HepG2 (cell line): ENCODE results near the gene ZNF687. TPM values are rescaled to one million over a fixed set of nuclear protein-coding genes. Genes with fewer than 3 reads are reported as not detected.

ENCODE experiments used
- CENPX ChIP-seq: sonication (generic); formaldehyde crosslinking; IDR thresholded peaks from 2 replicates; pipeline ENCODE4 v1.9.0; 2021; ENCODE audit warnings: mild to moderate bottlenecking, missing genetic modification reagents, moderate library complexity
- FOXM1 ChIP-seq: sonication (generic); formaldehyde crosslinking; IDR thresholded peaks from 2 replicates; pipeline ENCODE4 v1.5.0; 2020; ENCODE audit warnings: missing genetic modification reagents
- HIVEP1 ChIP-seq: sonication (generic); formaldehyde crosslinking; IDR thresholded peaks from 2 replicates; pipeline ENCODE4 v1.4.0; 2020; ENCODE audit warnings: mild to moderate bottlenecking, missing genetic modification reagents
- ISX ChIP-seq: sonication (generic); formaldehyde crosslinking; conservative IDR thresholded peaks from 2 replicates; pipeline ENCODE4 v1.5.0; 2020; ENCODE audit warnings: missing genetic modification reagents
- MATR3 ChIP-seq: sonication (generic); formaldehyde crosslinking; IDR thresholded peaks from 2 replicates; pipeline ENCODE4 v1.4.0; 2020; ENCODE audit warnings: missing genetic modification reagents
- SOX13 ChIP-seq, 3 experiments: fragments of 450-650 bp in 1 of 3; sonication (generic) in 1 of 3; formaldehyde crosslinking in 1 of 3; IDR thresholded peaks in 2 of 3; conservative IDR thresholded peaks in 1 of 3; 2 replicates each; pipeline versions ENCODE4 v1.5.0 to v1.6.1; 2016 to 2020; ENCODE audit warnings: antibody characterized with exemption in 1 of 3, mild to moderate bottlenecking in 1 of 3, missing compliant biosample characterization in 1 of 3, missing genetic modification reagents in 1 of 3, moderate library complexity in 1 of 3
- TCF7 ChIP-seq: sonication (generic); IDR thresholded peaks from 2 replicates; pipeline ENCODE4 v1.6.1; 2016; ENCODE audit warnings: antibody characterized with exemption, low read depth
- YEATS2 ChIP-seq: sonication (generic); formaldehyde crosslinking; IDR thresholded peaks from 2 replicates; pipeline ENCODE4 v1.4.0; 2020; ENCODE audit warnings: missing genetic modification reagents, borderline replicate concordance
- ZBTB42 ChIP-seq: sonication (generic); formaldehyde crosslinking; IDR thresholded peaks from 2 replicates; pipeline ENCODE4 v1.5.0; 2020; ENCODE audit warnings: mild to moderate bottlenecking, missing genetic modification reagents
- ZNF264 ChIP-seq: sonication (generic); formaldehyde crosslinking; IDR thresholded peaks from 2 replicates; pipeline ENCODE4 v1.4.0; 2020; ENCODE audit warnings: missing genetic modification reagents
- ZNF382 ChIP-seq: sonication (generic); formaldehyde crosslinking; IDR thresholded peaks from 2 replicates; pipeline ENCODE4 v1.5.0; 2020; ENCODE audit warnings: missing genetic modification reagents, mild to moderate bottlenecking, borderline replicate concordance
- ZNF558 ChIP-seq: sonication (generic); formaldehyde crosslinking; IDR thresholded peaks from 2 replicates; pipeline ENCODE4 v1.9.0; 2022; ENCODE audit warnings: mild to moderate bottlenecking, missing genetic modification reagents, borderline replicate concordance
- ZNF678 ChIP-seq: sonication (generic); formaldehyde crosslinking; IDR thresholded peaks from 2 replicates; pipeline ENCODE4 v1.4.0; 2020; ENCODE audit warnings: mild to moderate bottlenecking, missing genetic modification reagents
- ZNF703 ChIP-seq: sonication (generic); formaldehyde crosslinking; IDR thresholded peaks from 2 replicates; pipeline ENCODE4 v1.5.1; 2020; ENCODE audit warnings: missing genetic modification reagents, mild to moderate bottlenecking, moderate library complexity, borderline replicate concordance
- ZNF878 ChIP-seq: sonication (generic); formaldehyde crosslinking; IDR thresholded peaks from 2 replicates; pipeline ENCODE4 v1.8.1; 2023; ENCODE audit warnings: mild to moderate bottlenecking, missing genetic modification reagents, moderate library complexity
- polyA plus RNA-seq, 8 experiments: library from polyadenylated mRNA; depleted of rRNA in 3 of 8; stranded (reverse) in 7 of 8; unstranded in 1 of 8; fragments of >200 nt; fragmentation: Illumina TruSeq in 4 of 8; extraction: Trizol in 4 of 8; gene quantifications; 2 replicates each; pipeline versions ENCODE4 v1.2.1 to v1.2.3, GENCODE V29; 2011 to 2016; ENCODE audit warnings: low read depth in 4 of 8, missing spikeins in 1 of 8, mixed read lengths in 1 of 8; ENCODE audit not compliant: insufficient read depth in 1 of 8
- total RNA-seq, 5 experiments: library from RNA; depleted of rRNA; stranded (reverse); fragments of >200 nt; fragmentation: Illumina TruSeq; extraction: Trizol; gene quantifications; 2 replicates each; pipeline ENCODE4 v1.2.3, GENCODE V29; 2016; ENCODE audit warnings: low read depth in 1 of 5
- TF ChIP-seq, protein P1 (sequence below), 2 experiments: fragments of 450-650 bp in 1 of 2; sonication (generic) in 1 of 2; formaldehyde crosslinking; IDR thresholded peaks; 2 replicates each; pipeline versions ENCODE4 v1.5.0 to v1.8.0; 2020 to 2022; ENCODE audit warnings: mild to moderate bottlenecking in 1 of 2, missing genetic modification reagents in 1 of 2
- TF ChIP-seq, protein P2 (sequence below): sonication (generic); formaldehyde crosslinking; IDR thresholded peaks from 2 replicates; pipeline ENCODE4 v1.5.1; 2020; ENCODE audit warnings: mild to moderate bottlenecking, missing genetic modification reagents, borderline replicate concordance
- TF ChIP-seq, protein P3 (sequence below): sonication (generic); formaldehyde crosslinking; IDR thresholded peaks from 2 replicates; pipeline ENCODE4 v1.5.0; 2020; ENCODE audit warnings: mild to moderate bottlenecking, missing genetic modification reagents
- TF ChIP-seq, protein P4 (sequence below): sonication (generic); formaldehyde crosslinking; IDR thresholded peaks from 2 replicates; pipeline ENCODE4 v1.4.0; 2020; ENCODE audit warnings: missing genetic modification reagents

ZNF687 gene
- total and polyA plus RNA-seq, 2 of the 13 experiments (the other 11 are each of a cell fraction or from before 2014, with no cell fraction given) = 14.1 to 16.5 TPM

DNA sequence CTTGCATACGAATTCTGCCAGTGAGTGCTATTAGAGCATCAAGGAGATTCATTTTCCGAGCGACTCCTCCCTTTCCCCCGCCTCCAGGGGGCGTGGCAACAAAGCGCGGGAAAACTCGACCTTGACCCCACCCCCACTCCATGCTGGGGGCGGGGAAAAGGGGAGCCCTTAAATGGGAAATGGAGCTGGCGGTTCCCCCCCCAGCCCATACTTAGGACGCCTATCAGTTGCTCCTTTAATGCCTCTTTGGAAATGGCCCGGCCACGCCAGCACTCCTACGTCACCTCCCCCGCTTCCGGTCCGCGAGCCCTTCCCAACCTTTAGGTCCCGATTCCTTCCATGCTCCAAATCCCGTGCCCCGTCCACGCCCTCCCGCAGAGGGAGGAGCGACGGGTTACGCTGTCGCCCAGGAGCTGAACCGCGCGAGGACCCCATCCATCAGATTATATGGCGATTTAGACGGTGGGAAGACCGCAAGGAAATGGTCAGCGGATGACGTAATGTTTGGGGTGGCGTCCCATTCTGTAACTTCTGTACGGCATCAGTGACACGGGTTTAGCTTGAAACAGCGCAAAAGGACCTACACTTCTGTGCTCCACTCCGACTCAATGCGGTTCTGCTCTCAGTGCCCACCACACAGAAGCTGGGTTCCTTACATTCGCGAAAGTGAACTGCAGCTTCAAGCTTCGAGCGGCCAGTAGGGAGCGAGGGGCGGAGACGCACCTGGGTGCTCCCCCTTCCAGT is 702 bp upstream of the ZNF687 start (continued):
- TF ChIP-seq, protein P1, sequence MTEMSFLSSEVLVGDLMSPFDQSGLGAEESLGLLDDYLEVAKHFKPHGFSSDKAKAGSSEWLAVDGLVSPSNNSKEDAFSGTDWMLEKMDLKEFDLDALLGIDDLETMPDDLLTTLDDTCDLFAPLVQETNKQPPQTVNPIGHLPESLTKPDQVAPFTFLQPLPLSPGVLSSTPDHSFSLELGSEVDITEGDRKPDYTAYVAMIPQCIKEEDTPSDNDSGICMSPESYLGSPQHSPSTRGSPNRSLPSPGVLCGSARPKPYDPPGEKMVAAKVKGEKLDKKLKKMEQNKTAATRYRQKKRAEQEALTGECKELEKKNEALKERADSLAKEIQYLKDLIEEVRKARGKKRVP (CRISPR knock-in tag; IDR thresholded peaks at IDR 0.05) = peak in 1 of 2 experiments; percentile 89; a peak in 2 of 4 replicates
- TF ChIP-seq ZNF264 (CRISPR knock-in tag) (no peak; the same call in 1 of the 2 replicates), ZNF382 (CRISPR knock-in tag) (no peak), ZNF558 (CRISPR knock-in tag) (peak; percentile 80; the same call in 1 of the 2 replicates), ZBTB42 (CRISPR knock-in tag) (0 out of 2 replicates have a peak, but pooled peaks have one; percentile 54), ZNF703 (CRISPR knock-in tag) (peak; percentile 52; the same call in 1 of the 2 replicates), FOXM1 (CRISPR knock-in tag) (no peak), ZNF878 (CRISPR knock-in tag) (peak; percentile 42; the same call in 1 of the 2 replicates), ZNF678 (CRISPR knock-in tag) (no peak), CENPX (CRISPR knock-in tag) (no peak), SOX13 (IDR thresholded peaks at IDR 0.05) (no peak), SOX13 (CRISPR knock-in tag; conservative IDR thresholded peaks at IDR 0.05 in 1 of 2, IDR thresholded peaks at IDR 0.05 in 1 of 2) (no peak), MATR3 (no peak), ISX (CRISPR knock-in tag) (no peak), YEATS2 (peak; percentile 68), TCF7 (no peak), HIVEP1 (CRISPR knock-in tag) (no peak)
- TF ChIP-seq, protein P2, sequence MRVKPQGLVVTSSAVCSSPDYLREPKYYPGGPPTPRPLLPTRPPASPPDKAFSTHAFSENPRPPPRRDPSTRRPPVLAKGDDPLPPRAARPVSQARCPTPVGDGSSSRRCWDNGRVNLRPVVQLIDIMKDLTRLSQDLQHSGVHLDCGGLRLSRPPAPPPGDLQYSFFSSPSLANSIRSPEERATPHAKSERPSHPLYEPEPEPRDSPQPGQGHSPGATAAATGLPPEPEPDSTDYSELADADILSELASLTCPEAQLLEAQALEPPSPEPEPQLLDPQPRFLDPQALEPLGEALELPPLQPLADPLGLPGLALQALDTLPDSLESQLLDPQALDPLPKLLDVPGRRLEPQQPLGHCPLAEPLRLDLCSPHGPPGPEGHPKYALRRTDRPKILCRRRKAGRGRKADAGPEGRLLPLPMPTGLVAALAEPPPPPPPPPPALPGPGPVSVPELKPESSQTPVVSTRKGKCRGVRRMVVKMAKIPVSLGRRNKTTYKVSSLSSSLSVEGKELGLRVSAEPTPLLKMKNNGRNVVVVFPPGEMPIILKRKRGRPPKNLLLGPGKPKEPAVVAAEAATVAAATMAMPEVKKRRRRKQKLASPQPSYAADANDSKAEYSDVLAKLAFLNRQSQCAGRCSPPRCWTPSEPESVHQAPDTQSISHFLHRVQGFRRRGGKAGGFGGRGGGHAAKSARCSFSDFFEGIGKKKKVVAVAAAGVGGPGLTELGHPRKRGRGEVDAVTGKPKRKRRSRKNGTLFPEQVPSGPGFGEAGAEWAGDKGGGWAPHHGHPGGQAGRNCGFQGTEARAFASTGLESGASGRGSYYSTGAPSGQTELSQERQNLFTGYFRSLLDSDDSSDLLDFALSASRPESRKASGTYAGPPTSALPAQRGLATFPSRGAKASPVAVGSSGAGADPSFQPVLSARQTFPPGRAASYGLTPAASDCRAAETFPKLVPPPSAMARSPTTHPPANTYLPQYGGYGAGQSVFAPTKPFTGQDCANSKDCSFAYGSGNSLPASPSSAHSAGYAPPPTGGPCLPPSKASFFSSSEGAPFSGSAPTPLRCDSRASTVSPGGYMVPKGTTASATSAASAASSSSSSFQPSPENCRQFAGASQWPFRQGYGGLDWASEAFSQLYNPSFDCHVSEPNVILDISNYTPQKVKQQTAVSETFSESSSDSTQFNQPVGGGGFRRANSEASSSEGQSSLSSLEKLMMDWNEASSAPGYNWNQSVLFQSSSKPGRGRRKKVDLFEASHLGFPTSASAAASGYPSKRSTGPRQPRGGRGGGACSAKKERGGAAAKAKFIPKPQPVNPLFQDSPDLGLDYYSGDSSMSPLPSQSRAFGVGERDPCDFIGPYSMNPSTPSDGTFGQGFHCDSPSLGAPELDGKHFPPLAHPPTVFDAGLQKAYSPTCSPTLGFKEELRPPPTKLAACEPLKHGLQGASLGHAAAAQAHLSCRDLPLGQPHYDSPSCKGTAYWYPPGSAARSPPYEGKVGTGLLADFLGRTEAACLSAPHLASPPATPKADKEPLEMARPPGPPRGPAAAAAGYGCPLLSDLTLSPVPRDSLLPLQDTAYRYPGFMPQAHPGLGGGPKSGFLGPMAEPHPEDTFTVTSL (CRISPR knock-in tag) = no peak
- TF ChIP-seq, protein P3, sequence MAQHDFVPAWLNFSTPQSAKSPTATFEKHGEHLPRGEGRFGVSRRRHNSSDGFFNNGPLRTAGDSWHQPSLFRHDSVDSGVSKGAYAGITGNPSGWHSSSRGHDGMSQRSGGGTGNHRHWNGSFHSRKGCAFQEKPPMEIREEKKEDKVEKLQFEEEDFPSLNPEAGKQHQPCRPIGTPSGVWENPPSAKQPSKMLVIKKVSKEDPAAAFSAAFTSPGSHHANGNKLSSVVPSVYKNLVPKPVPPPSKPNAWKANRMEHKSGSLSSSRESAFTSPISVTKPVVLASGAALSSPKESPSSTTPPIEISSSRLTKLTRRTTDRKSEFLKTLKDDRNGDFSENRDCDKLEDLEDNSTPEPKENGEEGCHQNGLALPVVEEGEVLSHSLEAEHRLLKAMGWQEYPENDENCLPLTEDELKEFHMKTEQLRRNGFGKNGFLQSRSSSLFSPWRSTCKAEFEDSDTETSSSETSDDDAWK (CRISPR knock-in tag) = no peak
- TF ChIP-seq, protein P4, sequence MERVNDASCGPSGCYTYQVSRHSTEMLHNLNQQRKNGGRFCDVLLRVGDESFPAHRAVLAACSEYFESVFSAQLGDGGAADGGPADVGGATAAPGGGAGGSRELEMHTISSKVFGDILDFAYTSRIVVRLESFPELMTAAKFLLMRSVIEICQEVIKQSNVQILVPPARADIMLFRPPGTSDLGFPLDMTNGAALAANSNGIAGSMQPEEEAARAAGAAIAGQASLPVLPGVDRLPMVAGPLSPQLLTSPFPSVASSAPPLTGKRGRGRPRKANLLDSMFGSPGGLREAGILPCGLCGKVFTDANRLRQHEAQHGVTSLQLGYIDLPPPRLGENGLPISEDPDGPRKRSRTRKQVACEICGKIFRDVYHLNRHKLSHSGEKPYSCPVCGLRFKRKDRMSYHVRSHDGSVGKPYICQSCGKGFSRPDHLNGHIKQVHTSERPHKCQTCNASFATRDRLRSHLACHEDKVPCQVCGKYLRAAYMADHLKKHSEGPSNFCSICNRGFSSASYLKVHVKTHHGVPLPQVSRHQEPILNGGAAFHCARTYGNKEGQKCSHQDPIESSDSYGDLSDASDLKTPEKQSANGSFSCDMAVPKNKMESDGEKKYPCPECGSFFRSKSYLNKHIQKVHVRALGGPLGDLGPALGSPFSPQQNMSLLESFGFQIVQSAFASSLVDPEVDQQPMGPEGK (CRISPR knock-in tag) = peak; percentile 79; the same call in 1 of the 2 replicates
